GM19043 (cell line): ENCODE results near the gene ARRB1.

ENCODE experiments used
- ATAC-seq: cut with Tn5 transposase; IDR thresholded peaks from one replicate; pipeline ENCODE4 v1.9.1; 2021; ENCODE audit warnings: low read depth; ENCODE audit not compliant: unreplicated experiment

ARRB1 gene

DNA sequence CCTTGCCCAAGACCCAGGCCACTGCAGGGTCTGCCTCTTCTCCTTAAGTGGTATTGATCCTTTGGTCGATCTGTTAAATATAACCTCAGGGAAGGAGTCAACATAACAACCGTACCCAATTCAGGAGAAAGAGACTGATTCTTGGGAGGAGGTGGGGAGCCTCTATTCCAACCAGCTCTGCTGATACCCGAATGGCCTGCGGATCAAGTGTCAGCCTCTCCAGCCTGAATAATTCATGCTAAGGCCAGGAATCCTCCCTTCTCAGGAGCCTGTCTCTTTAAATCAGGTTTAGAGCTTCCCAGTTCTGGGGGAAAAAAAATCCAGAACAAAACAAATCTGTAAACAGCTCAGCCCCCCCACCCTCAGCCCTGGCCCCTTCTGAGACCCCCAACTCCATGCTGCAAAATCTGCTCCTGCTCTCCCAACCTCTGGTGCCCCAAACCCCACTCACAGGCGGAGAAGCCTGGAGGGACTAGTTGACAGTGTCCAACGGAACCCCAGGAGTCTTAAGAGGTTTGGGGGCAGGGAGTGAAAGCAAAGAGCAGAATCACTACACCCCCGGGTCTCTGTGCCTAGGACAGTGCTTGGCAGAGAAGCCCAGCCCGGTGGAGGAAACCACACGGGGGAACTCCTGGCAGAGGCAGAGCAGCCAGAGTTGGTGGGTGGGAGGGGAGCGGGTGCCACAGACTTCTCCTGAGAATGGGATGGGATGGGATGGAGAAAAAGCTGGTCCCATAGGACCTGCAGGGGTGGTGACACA is 111.8 kb downstream of the ARRB1 start:
- ATAC-seq, result no peak

GRCh38 chr11:75238595-75239440 is 112.6 kb downstream of the ARRB1 start:
- no peak for ATAC-seq

DNA sequence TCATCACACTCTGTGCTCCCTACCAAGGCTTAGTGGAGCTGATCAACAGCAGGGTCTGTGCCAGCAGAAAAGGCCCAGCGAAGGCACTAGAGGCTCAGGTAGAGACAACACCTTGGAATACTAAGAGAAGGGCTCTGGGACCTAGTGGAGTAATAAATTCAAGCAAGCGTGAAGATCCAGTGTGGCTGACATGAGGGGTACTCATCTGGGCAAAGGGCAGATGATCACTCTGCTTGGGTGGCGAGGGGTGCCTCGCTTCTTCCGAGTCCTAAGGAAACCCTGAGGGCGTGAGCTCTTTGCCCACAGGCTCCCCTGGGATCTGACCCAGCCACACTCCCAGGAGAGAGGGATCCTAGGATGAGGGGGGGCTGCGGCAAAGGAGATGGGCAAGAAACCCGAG is 114.4 kb downstream of the ARRB1 start:
- no peak for ATAC-seq

DNA sequence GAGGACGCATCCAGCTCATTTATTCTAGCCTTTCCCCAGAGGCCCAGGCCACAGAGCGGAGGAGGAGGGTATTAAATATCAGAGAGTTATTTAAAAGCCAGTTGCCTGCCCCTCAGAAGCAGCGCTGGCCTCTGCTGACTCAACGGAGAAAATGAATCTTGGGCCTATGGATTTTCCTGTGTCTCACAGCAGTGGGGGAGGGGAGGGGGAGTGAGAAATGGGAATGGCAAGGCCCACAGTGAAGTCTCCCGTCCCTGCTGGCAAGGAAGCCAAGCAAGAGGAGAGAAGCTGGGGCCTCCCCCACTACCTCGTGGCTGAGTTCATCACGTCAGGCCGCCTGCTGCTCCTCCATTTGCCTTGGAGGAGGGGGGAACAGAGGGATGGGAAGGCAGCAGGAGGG is 115.4 kb downstream of the ARRB1 start:
- ATAC-seq, result no peak

GRCh38 chr11:75233754-75234172 is 117.7 kb downstream of the ARRB1 start:
- ATAC-seq, result no peak

DNA sequence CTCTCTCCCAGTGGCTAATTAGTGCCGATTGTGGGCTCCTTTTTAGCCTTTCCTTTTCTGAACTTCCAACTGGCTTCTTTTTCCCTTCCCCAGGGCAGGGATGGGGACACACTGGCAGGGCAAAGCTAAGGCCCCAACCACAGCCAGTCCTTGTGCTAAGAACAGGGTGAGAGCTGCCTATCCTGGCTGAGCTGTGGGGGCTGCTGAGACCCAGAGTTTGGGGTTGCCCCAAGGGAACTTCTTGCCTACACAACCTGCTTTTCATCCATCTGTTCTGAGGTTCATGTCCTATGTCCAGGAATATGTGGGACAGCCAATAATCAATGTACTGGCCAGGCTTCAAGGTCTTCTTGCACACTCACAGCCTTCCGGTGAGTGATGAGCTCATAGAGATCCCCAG is 120.8 kb downstream of the ARRB1 start:
- ATAC-seq, result no peak

GRCh38 chr11:75229466-75229865 is 122.0 kb downstream of the ARRB1 start:
- no peak for ATAC-seq

- ATAC-seq, result no peak
These were observed 125.7 kb downstream of the ARRB1 start for GRCh38 chr11:75225794-75226193.

GRCh38 chr11:75223954-75224643 is 127.4 kb downstream of the ARRB1 start:
- ATAC-seq, result no peak

GRCh38 chr11:75219869-75220268 is 131.6 kb downstream of the ARRB1 start:
- no peak for ATAC-seq

GRCh38 chr11:75214843-75215242 is 136.6 kb downstream of the ARRB1 start:
- no peak for ATAC-seq

GRCh38 chr11:75214411-75214821 is 137.0 kb downstream of the ARRB1 start:
- ATAC-seq, result no peak
